Smooth muscle cell (in vitro differentiated cells): ENCODE results near the gene CKAP2L. TPM values are rescaled to one million over a fixed set of nuclear protein-coding genes. Genes with fewer than 3 reads are reported as not detected.

ENCODE experiments used
- DNase-seq: peaks from one replicate; lab custom pipeline; 2025; ENCODE audit not compliant: unreplicated experiment; lab: John Stamatoyannopoulos, UW
- H2AFZ ChIP-seq: fragments of 200-600 bp; sonication (generic); 2 replicates; pipeline ENCODE4 v1.6.0; 2016; ENCODE audit warnings: antibody characterized with exemption, low read depth, mild to moderate bottlenecking
- H3F3A ChIP-seq: fragments of 200-600 bp; sonication (generic); 2 replicates; pipeline ENCODE4 v1.6.0; 2017; ENCODE audit warnings: antibody characterized with exemption, low read depth
- H3K27ac ChIP-seq: fragments of 200-600 bp; sonication (generic); 2 replicates; pipeline ENCODE4 v1.5.1; 2016; ENCODE audit warnings: low read depth, mild to moderate bottlenecking
- H3K27me3 ChIP-seq: fragments of 200-600 bp; sonication (generic); 2 replicates; pipeline ENCODE4 v1.6.1; 2016; ENCODE audit warnings: low read depth, mild to moderate bottlenecking
- H3K36me3 ChIP-seq: fragments of 200-600 bp; sonication (generic); 2 replicates; pipeline ENCODE4 v1.5.1; 2016; ENCODE audit warnings: low read depth
- H3K4me1 ChIP-seq: fragments of 200-600 bp; sonication (generic); 2 replicates; pipeline ENCODE4 v1.5.1; 2016; ENCODE audit warnings: low read depth
- H3K4me2 ChIP-seq: fragments of 200-600 bp; sonication (generic); 2 replicates; pipeline ENCODE4 v1.6.0; 2016; ENCODE audit warnings: mild to moderate bottlenecking
- H3K4me3 ChIP-seq: fragments of 200-600 bp; sonication (generic); 2 replicates; pipeline ENCODE4 v1.5.1; 2016; ENCODE audit warnings: mild to moderate bottlenecking
- H3K79me2 ChIP-seq: fragments of 200-600 bp; sonication (generic); 2 replicates; pipeline ENCODE4 v1.6.0; 2016; ENCODE audit warnings: low read depth, mild to moderate bottlenecking
- H3K9ac ChIP-seq: fragments of 200-600 bp; sonication (generic); 2 replicates; pipeline ENCODE4 v1.6.0; 2016; ENCODE audit warnings: low read depth
- H3K9me3 ChIP-seq: fragments of 200-600 bp; sonication (generic); replicated peaks from 2 replicates; pipeline ENCODE4 v1.5.1; 2016; ENCODE audit warnings: low read depth
- H4K20me1 ChIP-seq: fragments of 200-600 bp; sonication (generic); 2 replicates; pipeline ENCODE4 v1.6.0; 2016; ENCODE audit warnings: low read depth
- WGBS: methylation state at CpG from one replicate; pipeline ENCODE4 v1.1.7; 2016; ENCODE audit warnings: low lambda C conversion rate; 5-methylcytosine and 5-hydroxymethylcytosine counted together
- polyA plus RNA-seq: library from polyadenylated mRNA; unstranded; fragments of >200 nt; fragmentation: Nextera tagmentation; extraction: Ambion mirVana; gene quantifications from 2 replicates; pipeline ENCODE4 v1.2.1, GENCODE V29; 2016
- total RNA-seq: library from RNA; depleted of rRNA; stranded (reverse); fragments of >200 nt; gene quantifications from 2 replicates; pipeline ENCODE4 v1.2.3, GENCODE V29; 2014
- TF ChIP-seq, protein P1 (sequence below): fragments of 200-600 bp; sonication (generic); IDR thresholded peaks from 2 replicates; pipeline ENCODE4 v1.5.1; 2017; ENCODE audit warnings: borderline replicate concordance, mild to moderate bottlenecking, antibody characterized with exemption; ENCODE audit not compliant: insufficient read depth, poor library complexity, severe bottlenecking

CKAP2L gene
- total and polyA plus RNA-seq, 2 experiments from 2014 or later = 6.6 to 16.7 TPM

GRCh38 chr2:112730791-112731190 is 33.6 kb downstream of the CKAP2L start:
- DNase-seq = no peak
- 85% methylated on average over 5 of the region's 5 CpGs for WGBS

GRCh38 chr2:112730216-112730615 is 34.2 kb downstream of the CKAP2L start:
- no peaks in the 10 kb centered on the region for H4K20me1 ChIP-seq
- no peak overlapping the region for H3K9ac ChIP-seq
- no peak overlapping the region for H3K4me2 ChIP-seq
- no peaks in the 10 kb centered on the region for H3K36me3 ChIP-seq
- TF ChIP-seq, protein P1, sequence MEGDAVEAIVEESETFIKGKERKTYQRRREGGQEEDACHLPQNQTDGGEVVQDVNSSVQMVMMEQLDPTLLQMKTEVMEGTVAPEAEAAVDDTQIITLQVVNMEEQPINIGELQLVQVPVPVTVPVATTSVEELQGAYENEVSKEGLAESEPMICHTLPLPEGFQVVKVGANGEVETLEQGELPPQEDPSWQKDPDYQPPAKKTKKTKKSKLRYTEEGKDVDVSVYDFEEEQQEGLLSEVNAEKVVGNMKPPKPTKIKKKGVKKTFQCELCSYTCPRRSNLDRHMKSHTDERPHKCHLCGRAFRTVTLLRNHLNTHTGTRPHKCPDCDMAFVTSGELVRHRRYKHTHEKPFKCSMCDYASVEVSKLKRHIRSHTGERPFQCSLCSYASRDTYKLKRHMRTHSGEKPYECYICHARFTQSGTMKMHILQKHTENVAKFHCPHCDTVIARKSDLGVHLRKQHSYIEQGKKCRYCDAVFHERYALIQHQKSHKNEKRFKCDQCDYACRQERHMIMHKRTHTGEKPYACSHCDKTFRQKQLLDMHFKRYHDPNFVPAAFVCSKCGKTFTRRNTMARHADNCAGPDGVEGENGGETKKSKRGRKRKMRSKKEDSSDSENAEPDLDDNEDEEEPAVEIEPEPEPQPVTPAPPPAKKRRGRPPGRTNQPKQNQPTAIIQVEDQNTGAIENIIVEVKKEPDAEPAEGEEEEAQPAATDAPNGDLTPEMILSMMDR = no peak
- DNase-seq = no peak
- no peak overlapping the region for H2AFZ ChIP-seq
- H3K4me3 ChIP-seq = no peak overlapping the region
- no peaks in the 10 kb centered on the region for H3F3A ChIP-seq
- no peaks in the 10 kb centered on the region for H3K4me1 ChIP-seq
- no peaks in the 10 kb centered on the region for H3K79me2 ChIP-seq
- H3K27ac ChIP-seq = no peak overlapping the region
- no peaks in the 10 kb centered on the region for H3K27me3 ChIP-seq
- H3K9me3 ChIP-seq = no peaks in the 10 kb centered on the region
- WGBS = 90% methylated on average over 8 of the region's 8 CpGs

More at GRCh38 chr2:112730791-112731190, 33.6 kb downstream of the CKAP2L start:
- H2AFZ ChIP-seq = no peak overlapping the region
- TF ChIP-seq, protein P1 = no peak
- H3K4me3 ChIP-seq = no peak overlapping the region
- H3K9me3 ChIP-seq = no peaks in the 10 kb centered on the region
- H3K79me2 ChIP-seq = no peaks in the 10 kb centered on the region
- H3K36me3 ChIP-seq = no peaks in the 10 kb centered on the region
- no peak overlapping the region for H3K27ac ChIP-seq
- no peaks in the 10 kb centered on the region for H3K4me1 ChIP-seq
- no peak overlapping the region for H3K4me2 ChIP-seq
- H4K20me1 ChIP-seq = no peaks in the 10 kb centered on the region
- no peak overlapping the region for H3K9ac ChIP-seq
- no peaks in the 10 kb centered on the region for H3K27me3 ChIP-seq
- no peaks in the 10 kb centered on the region for H3F3A ChIP-seq

DNA sequence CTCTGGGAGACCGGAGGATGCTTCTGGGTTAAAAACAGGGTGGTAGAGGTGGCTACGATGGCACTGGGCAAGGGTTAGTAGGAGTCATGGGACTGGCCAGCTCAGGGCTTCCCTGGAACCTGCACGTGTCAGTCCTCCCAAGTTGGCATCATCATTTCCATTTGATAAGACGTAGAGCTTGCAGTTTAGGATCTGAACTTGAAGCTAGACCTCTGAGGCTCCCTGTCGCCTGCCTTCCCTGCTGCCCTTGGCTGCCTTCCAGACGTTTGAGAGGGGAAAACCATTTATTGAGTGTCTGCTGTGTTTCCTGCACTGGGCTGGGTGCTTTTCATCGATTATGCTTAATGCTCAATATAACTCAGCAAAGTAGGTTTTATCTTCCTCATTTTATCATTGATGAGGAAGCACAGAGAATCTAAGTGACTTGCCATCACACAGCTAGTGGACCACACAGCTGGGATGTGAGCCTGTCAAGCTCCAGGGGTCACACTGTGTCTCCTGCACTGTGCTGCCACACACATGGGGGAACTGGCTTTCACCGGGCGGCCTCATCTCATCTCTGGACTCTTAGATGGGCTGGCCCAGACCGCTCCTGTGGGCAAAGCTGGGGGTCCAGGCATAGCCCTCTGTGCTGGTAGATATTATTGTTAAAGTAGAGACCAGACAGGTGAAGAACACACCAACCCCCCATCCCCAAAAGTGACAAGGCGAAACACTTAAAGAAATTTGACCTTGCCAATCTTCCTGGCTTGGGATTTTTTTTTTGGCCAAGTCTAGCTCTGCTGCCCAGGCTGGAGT is 35.8 kb downstream of the CKAP2L start:
- no peak overlapping the region for H3K9ac ChIP-seq
- no peak overlapping the region for H3K4me2 ChIP-seq
- no peaks in the 10 kb centered on the region for H3K79me2 ChIP-seq
- WGBS = 52% methylated on average over 11 of the region's 11 CpGs
- H4K20me1 ChIP-seq = no peaks in the 10 kb centered on the region
- no peaks in the 10 kb centered on the region for H3K27me3 ChIP-seq
- H3F3A ChIP-seq = no peaks in the 10 kb centered on the region
- H3K27ac ChIP-seq = no peak overlapping the region
- H3K36me3 ChIP-seq = no peaks in the 10 kb centered on the region
- no peak overlapping the region for H3K4me3 ChIP-seq
- TF ChIP-seq, protein P1 = no peak
- H2AFZ ChIP-seq = no peak overlapping the region
- no peak for DNase-seq
- no peaks in the 10 kb centered on the region for H3K4me1 ChIP-seq
- no peaks in the 10 kb centered on the region for H3K9me3 ChIP-seq

GRCh38 chr2:112728029-112728362 is 36.4 kb downstream of the CKAP2L start:
- H3K4me3 ChIP-seq = no peak overlapping the region
- no peak overlapping the region for H3K27ac ChIP-seq
- H3K4me1 ChIP-seq = no peaks in the 10 kb centered on the region
- H3K9me3 ChIP-seq = no peaks in the 10 kb centered on the region
- WGBS = 30% methylated on average over 4 of the region's 4 CpGs
- H4K20me1 ChIP-seq = no peaks in the 10 kb centered on the region
- no peak overlapping the region for H3K9ac ChIP-seq
- H3K4me2 ChIP-seq = no peak overlapping the region
- H3K79me2 ChIP-seq = no peaks in the 10 kb centered on the region
- DNase-seq = no peak
- TF ChIP-seq, protein P1 = no peak
- H3K27me3 ChIP-seq = no peaks in the 10 kb centered on the region
- H2AFZ ChIP-seq = no peak overlapping the region
- H3K36me3 ChIP-seq = no peaks in the 10 kb centered on the region
- no peaks in the 10 kb centered on the region for H3F3A ChIP-seq
